HG03469 (cell line): ENCODE data around the gene NOL7.

Experiments used
- ATAC-seq: cut with Tn5 transposase; IDR thresholded peaks from one replicate; pipeline ENCODE4 v1.9.1; 2021; ENCODE audit warnings: mild to moderate bottlenecking, moderate library complexity, moderate number of reproducible peaks; ENCODE audit not compliant: unreplicated experiment

The NOL7 gene

DNA sequence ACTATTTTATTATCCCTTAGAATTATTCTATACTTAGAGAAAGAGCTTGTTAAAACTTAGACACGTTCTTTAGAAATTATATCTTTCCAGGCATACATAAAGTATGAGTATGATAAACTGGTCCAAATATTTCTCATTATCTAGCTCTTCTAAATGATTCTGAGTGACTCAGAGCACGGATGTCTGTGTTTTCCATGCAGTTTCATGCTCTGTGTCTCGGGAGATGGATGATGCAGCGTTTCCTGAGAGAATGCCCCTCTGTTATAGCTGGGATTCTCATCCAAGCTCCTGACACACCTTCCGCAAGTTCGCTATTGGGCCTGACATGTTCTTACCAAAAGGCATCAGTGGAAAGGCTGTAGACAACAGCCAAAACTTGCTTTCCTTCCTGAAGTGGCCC lies 21.4 kb upstream of the NOL7 start:
- ATAC-seq, result no peak

DNA sequence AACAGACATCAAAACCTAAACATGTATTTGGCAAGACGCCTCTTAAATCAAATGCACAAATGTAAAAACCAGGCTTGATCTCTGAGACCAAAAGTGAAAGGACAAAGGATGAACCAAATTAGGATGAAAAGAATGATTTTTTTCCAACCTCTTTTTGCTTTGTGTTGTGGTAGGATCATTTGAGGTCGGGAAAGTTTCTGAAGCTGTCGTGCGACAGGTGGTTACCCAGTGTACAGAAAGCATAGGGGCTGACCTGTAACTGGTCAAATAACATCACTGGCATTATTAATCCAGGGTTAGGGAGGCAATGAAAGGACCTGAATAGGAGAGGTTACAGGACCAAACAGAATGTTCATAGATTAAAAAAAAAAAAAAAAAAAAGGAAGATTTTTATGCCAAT lies 18.1 kb upstream of the NOL7 start:
- no peak for ATAC-seq

DNA sequence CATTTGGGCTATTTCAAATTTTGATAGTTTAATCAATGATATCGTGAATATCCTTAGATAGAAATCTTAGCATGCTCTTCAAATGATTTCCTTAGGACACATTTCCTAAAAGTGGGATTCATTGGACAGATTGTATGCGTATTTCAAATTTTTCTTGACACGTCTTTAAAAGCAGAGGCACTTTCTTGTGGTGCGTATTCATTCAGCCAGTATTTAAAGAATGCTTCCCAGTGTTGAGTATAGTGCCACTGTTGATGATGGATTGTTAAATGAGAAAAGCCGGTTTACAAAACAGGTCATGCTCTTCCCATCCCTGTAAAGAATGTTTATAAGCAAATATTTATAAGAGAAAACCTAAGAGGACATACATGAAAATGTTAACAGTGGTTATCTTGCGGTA lies 15.1 kb upstream of the NOL7 start:
- ATAC-seq, result no peak

DNA sequence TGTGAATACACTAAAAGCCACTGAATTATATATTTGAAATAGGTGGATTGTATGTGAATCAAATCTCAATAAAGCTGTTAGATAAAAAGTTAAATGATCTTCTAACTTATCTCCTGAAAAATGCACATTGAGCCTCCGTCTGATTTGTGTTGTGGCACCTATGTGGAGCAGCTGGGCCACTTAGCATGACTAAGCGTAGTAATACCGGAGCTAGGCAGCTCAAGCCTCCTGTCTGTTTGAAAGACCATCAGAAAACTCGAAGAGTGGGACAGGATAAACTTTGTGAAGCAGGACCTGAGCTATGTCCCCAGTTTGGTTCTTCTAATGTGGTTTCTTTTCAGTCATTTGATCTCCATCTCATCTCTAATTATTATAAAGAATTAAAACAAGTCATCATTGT lies 11.0 kb upstream of the NOL7 start:
- no peak for ATAC-seq

DNA sequence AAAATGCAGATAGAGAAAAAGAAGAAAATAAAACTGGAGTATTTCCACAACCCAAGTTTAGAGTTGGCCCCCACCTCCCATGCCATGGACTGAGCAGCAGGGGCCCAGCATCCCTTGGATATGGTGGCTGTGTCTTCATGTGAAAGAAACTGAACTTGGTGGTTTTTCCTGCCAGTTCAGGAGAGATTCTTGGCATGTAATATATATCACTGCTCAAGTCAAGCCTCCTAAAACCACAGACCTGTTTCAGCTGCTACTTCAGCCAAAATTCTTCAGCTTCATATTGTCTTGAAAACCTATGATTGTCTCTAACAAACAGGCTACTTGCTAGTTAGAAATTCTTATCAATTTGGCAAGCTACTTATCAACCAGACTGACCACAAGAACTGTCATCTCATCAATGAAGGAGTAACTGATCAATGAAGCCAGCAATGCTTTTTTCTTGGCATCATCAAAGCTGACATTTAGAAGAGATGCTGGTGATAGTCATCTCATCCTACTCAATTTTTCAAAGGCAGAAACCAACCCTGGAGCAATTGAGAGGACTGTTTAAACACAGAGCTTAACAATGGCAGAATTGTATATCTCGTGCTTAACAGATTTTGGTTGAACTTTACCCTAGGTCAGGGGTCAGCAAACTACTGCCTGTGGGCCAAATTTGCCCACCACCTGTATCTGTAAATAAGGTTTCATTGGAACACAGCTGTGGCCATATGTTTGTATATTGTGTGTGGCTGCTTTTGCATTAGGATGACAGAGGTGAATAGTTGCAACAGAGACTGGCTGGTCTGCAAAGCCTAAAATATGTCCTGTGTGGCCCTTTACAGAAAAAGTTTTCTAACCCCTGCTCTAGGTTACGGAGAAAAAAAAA lies 10.4 kb upstream of the NOL7 start:
- no peak for ATAC-seq

DNA sequence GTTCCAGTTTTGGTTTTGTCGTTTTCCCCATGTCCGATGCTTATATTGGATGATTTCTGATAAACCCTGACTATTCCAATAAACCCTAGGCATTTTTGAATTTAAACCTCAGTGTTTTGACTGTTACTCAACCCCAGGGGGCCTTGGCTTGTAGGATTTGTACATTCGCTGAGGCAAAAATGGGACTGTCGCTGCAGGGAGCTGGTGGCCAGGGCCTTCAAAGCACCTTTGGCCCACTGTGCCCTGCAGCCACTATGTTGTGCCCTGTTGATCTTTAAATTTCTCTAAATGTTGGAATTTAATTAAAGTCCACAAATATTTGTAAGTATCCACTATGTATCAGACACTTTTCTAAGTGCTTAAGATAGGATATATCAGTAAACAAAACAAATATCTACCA lies 9.5 kb upstream of the NOL7 start:
- ATAC-seq, result no peak

DNA sequence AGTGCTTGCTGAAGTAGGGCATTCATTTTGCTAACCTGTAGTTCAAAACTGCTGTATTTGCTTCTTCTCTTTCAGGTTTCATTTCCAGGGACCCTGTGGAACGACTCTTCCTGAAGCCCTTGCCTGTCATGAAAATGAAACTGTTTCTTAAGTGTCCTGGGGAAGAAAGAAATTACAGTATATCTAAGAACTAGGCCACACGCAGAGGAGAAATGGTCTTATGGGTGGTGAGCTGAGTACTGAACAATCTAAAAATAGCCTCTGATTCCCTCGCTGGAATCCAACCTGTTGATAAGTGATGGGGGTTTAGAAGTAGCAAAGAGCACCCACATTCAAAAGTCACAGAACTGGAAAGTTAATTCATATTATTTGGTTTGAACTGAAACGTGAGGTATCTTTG lies 3.4 kb upstream of the NOL7 start:
- ATAC-seq, result no peak

DNA sequence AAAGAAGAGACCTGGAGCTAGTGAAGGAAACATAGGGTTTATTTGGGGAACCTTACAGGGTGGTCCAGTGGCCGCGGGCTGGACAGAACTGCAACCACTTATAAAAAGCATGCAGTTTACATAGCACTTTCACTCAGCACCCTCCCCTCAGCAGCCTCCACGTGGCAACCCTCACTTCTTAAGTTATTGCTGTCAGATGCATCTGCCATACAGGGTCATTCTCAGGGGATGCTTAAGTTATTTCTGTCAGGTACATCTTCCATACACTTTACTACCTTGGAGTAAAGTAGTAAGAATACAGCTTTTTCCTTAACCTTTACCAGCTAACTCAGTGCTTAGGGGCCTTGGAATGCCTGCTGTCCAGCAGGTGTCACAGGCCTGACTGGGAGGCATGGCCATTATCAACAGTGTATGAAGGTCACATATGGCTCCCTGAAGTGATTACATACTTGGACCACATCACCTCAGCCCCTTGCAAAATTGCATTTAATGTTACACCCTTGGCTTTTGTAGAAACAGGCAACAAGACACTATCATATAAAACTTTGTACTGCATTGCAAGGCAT lies 2.0 kb upstream of the NOL7 start:
- no peak for ATAC-seq

DNA sequence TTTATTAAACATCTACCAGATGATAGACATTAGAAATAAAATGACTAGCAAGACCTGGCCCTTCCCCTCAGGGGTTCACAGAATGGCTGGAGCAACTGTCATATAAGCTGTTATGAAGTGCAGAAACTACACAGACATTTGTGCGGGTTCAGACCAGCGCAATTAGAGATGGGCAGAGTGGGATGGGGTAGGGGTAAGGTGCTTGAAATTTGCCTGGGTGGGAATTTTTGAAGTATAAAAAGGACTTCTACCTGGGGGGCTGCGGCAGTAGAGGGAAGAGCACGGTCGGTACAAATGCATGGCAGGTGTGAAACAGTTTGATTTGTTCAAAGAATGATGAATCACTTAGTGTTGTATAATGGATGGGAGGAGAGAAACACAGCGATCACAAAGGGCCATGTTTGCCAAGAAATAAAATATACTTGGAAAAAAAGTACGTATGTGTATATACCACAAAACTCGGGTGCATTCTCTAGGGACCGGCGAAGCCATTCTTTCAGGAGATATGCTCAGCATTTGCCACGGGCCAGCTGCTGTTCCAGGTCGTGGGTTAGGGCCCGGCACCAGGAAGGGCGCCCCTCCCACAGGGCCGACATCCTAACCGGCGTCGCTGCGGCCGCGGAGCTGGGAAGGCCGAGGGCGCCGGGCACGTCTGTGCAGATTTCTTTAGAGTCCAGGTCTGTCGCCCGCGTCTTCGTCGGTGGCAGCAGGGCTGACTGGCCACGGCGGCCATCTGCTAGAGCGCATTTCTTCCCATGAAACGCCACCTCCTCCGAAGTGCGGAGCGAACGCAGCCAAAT lies 809 bp upstream of the NOL7 start:
- peak; percentile 1 for ATAC-seq

DNA sequence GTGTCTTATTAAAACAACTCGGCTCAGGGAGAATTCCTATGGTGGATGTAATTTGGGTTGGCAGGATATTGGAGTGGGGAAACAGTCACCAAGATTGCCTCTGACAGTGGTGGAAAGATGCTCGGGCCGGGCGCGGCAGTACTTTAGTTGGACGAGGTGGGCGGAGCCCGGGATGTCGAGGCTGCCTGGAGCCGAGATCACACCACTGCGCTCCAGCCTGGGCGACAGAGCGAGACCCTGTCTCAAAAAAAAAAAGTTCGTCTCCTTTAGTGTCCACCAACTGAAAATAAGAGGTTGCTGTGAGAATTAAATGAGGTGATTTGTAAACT lies 621 bp downstream of the NOL7 start:
- no peak for ATAC-seq

DNA sequence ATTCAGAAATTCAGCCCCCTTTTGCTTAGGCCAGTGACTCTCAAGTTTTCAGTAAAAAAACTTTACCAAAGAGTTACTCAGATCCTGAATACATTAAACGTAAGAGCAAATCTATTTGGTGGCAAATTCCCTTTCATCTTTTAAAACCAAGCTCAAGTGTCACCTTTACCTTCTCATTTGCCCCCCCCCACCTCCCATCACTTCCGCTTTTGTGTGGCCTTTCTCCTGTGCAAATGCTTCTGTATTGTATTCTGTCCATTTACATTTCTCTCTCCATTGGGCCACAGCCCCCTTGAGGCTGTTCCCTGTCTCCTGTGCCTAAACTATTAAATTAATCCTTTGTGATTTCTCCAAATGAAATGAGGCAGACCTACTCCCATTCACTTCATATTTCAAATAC lies 1.9 kb downstream of the NOL7 start:
- ATAC-seq, result no peak

DNA sequence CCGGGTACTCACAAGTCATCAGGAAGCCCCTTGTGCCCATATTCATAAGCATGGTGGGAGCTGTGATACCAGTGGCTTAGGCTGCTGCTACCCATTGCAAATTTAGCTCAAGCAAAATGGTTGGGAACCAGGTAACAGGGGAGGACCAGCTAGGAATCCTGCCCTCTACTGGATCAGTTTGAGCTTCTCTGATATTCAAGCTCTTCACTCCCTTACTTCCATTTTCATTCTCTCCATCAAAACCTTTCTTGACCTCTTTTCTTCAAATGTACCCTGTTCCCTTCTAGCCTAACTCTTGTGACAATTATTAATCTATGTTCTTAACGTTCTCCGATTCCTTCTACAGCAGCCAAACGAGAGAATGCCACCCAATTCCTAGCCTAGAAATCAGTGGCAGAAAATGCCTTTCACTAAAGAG lies 9.7 kb downstream of the NOL7 start:
- no peak for ATAC-seq

DNA sequence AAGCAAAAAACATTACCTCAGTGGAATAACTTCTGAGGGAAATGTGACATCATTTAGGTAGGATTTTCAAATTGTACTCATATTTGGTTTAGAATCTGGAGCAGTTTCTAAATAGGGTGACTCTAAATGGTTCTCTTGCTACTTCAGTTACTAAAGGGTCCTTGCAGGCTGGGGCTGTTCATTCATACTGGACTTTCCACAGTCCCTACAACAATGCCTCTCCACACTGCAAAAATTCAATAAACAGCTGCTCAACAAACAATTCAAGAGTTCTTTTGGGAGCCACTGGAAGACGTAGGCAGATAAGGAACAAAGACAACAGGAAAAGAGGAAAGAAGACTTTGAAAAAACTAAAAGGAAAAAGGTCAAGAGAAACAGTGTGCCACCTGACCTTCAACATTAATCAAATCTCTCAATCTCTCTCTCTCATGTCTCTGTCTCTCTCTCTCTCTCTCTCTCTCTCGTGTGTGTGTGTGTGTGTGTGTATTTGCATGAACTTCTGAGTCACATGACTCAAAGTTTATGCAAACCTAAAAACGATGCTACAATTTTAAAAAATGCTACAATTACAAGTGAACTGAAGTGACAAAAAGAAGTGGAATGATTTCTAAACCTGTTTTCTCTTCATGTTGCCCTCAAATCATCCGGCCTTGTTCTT lies 14.5 kb downstream of the NOL7 start:
- no peak for ATAC-seq

DNA sequence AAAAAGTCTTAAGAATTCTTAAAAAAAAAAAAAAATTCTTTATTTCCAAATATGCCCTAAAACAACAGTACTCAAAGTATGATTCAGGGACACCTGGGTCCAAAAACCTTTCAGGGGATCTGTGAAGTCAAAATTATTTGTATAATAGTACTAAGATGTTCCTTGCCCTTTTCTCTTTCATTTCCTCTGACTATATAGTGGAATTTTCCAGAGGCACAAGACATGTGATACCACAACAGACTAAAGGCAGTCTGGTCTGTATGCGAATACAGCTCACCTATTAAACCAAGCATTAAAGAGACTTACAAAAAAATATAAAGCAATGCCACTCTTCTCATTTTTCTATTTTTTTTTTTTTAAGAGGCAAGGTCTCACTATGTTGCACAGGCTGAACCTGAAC lies 15.4 kb downstream of the NOL7 start:
- no peak for ATAC-seq

DNA sequence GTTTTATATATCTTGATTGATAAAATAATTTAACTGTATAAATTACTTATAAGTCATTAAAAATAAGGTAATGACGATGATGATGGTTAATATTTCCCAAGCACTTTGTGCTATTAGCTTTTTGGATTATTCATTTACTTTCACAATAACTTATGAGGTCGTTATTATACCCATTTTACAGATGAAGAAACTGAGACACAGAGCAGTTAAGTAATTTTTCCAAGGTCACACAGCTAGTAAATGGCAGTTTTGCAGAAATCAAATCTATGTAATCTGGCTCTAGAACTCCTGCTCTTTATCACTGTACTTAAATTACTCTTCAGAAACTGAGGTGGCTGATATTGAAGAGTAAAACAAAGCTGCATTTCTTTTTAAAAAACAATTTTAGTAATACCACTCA lies 18.2 kb downstream of the NOL7 start:
- ATAC-seq, result no peak

DNA sequence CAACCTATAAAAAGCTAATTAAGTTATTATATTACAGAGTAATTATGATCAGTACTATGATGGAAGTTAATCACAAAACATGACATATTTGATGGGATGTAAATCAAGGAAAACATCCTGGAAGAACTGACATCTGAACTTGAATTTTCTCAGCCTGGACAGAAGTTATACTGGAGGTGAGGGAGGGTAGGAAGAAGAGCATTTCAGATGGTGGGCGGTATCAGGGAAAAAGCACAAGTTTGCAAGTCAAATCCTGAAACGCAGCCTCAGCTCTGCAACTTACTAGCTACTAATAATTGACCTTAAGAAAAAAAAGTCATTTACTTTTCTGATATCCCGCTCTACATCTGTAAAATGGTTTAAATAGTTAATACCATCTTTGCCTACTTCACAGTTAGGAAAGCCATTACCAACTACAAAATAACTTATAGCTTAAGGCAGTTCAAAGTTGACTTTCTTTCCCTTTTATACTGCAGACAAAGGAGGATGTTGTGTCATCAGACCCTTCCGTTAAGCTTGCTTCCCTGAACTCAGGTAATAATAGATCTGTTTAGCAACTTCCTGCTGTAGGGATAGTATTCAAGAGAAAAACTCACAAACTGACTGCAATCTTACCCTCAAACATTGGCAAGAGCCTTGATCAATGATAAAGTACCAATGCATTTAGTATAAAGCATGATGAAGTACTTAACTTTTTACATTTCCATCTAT lies 21.0 kb downstream of the NOL7 start:
- no peak for ATAC-seq

DNA sequence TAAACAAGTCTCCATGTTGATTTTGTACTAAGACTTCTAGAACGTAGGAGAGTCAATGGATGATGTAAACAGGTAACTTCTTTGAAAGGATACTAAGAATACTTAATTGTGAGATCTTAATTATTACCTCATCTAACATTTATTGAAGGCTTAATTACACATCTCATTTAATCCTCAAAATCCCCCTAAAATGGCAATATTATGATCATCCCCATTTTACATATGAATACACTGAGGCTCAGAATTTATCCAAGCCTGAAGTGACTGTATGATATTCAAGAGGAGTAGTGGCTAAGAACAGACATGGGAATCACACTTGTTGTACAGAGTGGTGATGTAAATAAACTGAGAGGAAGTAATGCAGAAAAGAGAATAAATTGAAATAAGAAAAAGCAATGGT lies 22.9 kb downstream of the NOL7 start:
- no peak for ATAC-seq

DNA sequence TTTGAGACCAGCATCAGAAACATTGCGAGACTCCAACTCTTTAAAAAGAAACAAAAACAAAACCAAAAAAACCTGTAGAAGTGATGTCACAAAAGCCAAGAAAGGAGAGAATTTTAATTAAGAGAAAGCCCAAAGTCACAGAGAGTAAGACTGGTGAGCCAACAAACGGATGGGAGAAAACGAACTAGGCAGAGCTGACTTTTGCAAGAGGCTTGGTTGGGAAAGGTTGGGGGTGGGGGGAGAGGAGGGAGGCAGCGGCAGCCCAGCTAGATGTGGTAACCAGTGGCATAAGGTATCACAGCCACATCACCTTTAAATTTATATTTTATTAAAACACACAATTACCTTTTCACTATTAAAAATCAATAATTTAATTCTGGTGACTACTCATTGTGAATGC lies 23.5 kb downstream of the NOL7 start:
- no peak for ATAC-seq

DNA sequence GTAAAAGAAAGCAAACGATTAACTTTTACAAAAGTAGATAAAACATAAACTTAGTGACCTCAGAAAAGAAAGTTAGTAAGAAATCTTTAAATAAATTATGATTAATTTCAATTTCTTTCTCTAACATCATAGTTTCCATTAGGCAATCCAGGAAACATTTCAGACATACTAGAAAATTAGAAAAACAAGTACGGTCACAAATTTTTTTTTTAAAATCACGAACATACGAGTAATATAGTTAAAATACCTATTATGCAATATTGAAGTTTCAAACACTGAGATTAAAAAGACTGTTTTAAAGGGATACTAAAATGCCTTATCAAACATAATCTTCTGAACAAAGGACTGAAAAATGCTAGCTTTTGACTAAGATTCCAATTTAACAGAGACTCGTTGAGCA lies 26.2 kb downstream of the NOL7 start:
- no peak for ATAC-seq

DNA sequence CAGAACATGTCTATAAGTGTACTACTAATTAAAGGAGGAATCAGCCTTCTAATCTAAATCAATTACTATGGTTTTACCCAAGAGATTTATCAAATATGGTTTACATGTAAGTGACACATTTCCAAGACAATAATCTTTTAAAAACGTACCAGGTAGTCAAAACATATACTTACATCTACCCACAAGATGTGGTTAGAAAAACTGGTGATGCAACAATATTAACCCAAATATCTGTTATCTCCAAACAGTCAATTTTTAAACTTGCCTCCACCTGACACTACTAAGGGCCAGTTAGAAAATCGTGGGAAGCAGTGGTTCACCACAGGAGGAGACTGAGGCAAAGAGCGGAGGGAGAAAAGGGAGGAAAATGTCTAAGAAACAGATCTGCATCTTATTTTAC lies 28.0 kb downstream of the NOL7 start:
- ATAC-seq, result no peak

DNA sequence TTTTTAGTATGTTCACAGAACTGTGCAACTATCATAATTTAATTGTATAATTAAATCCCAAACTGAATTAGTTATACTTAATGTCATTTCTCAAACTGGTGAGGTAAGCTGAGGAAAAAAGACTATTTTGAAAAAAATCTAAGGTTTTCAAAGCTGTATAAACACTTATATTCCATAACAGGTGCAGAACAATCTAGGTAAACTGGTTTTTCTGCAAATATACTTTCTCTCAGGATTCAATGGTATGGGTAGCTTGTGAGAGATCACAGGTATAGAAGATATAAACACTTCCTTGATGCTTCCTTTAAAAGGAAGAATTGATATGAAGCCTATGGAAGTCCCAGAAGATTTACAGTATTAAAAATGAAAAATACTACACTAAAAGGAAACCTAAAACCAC lies 33.7 kb downstream of the NOL7 start:
- ATAC-seq, result no peak
